DMS79 treated with DMSO at 0.1 percent for 48 hours (cell line): Measurements from ENCODE around the gene ITCH.
"Not testable (repeated sequence)": the region's sequence is repeated elsewhere in the genome, so short reads cannot be mapped to it uniquely, and the experiment has no call there.

Experiments used
- DNase-seq: peaks from one replicate; lab custom pipeline; 2025; lab: John Stamatoyannopoulos, UW

ITCH gene

GRCh38 chr20:34363062-34363464 lies at the start of gene ITCH:
TSS of gene ITCH (plus strand) at chr20:34363273. CDS start at chr20:34393812, 30,539 bp downstream.
- peak; percentile 84 for DNase-seq

GRCh38 chr20:34315236-34315635 lies 47.8 kb upstream of the ITCH start:
- no peak for DNase-seq

- no peak for DNase-seq
These were observed 46.8 kb upstream of the ITCH start for GRCh38 chr20:34316196-34316814.

GRCh38 chr20:34318609-34319443 lies 44.2 kb upstream of the ITCH start:
- DNase-seq: no peak

GRCh38 chr20:34320861-34321260 lies 42.2 kb upstream of the ITCH start:
- no peak for DNase-seq

- peak; percentile 35 for DNase-seq
These were observed 40.6 kb upstream of the ITCH start for GRCh38 chr20:34322267-34323105.

- DNase-seq: no peak
These were observed 38.5 kb upstream of the ITCH start for GRCh38 chr20:34324541-34324940.

- not testable (repeated sequence) for DNase-seq
These were observed 34.9 kb upstream of the ITCH start for GRCh38 chr20:34328207-34328606.

- no peak for DNase-seq
These were observed 34.0 kb upstream of the ITCH start for GRCh38 chr20:34328928-34329677.

- DNase-seq: not testable (repeated sequence)
These were observed 32.1 kb upstream of the ITCH start for GRCh38 chr20:34330861-34331544.

GRCh38 chr20:34331838-34332237 lies 31.2 kb upstream of the ITCH start:
- DNase-seq: no peak

GRCh38 chr20:34332262-34332920 lies 30.7 kb upstream of the ITCH start:
- DNase-seq: no peak

- DNase-seq: no peak
These were observed 29.3 kb upstream of the ITCH start for GRCh38 chr20:34333786-34334185.

GRCh38 chr20:34334654-34335407 lies 28.2 kb upstream of the ITCH start:
- no peak for DNase-seq

- no peak for DNase-seq
These were observed 25.5 kb upstream of the ITCH start for GRCh38 chr20:34337544-34337943.

GRCh38 chr20:34337982-34338726 lies 24.9 kb upstream of the ITCH start:
- DNase-seq: no peak

GRCh38 chr20:34340726-34341125 lies 22.3 kb upstream of the ITCH start:
- DNase-seq: peak; percentile 66

- DNase-seq: not testable (repeated sequence)
These were observed 21.9 kb upstream of the ITCH start for GRCh38 chr20:34341199-34341598.
